ENCODE measurements around the gene DHRS3.

Gene DHRS3

GRCh38 chr1:12621346-12622335 is 3.6 kb upstream of the DHRS3 start:
- Histone ChIP-seq H3K9me3 (ENCODE audit: insufficient read depth, low read depth, low read length) (no peaks in the 10 kb centered on the region), H3K36me3 (ENCODE audit: insufficient read depth, low read depth, low read length) (no peaks in the 10 kb centered on the region), H3K27me3 (ENCODE audit: insufficient read depth, low read length) (peaks cover 16% of the 10 kb centered on the region; the same call in 1 of the 2 replicates), H3K27ac (ENCODE audit: low read length) (no peak overlapping the region), H3K9ac (ENCODE audit: low read depth, low read length) (no peak overlapping the region), H3K4me1 (ENCODE audit: insufficient read depth, low read length) (peaks cover 20% of the 10 kb centered on the region), H3K4me3 (ENCODE audit: low read length) (no peak overlapping the region)

GRCh38 chr1:12620931-12621330 is 2.9 kb upstream of the DHRS3 start:
- no peak overlapping the region for H3K27ac ChIP-seq (ENCODE audit: low read length)
- peaks cover 18% of the 10 kb centered on the region for H3K4me1 ChIP-seq (ENCODE audit: insufficient read depth, low read length)
- peaks cover 16% of the 10 kb centered on the region; the same call in 1 of the 2 replicates for H3K27me3 ChIP-seq (ENCODE audit: insufficient read depth, low read length)
- no peaks in the 10 kb centered on the region for H3K9me3 ChIP-seq (ENCODE audit: insufficient read depth, low read depth, low read length)
- H3K9ac ChIP-seq (ENCODE audit: low read depth, low read length) = no peak overlapping the region
- no peaks in the 10 kb centered on the region for H3K36me3 ChIP-seq (ENCODE audit: insufficient read depth, low read depth, low read length)
- H3K4me3 ChIP-seq (ENCODE audit: low read length) = no peak overlapping the region

GRCh38 chr1:12620488-12620865 is 2.5 kb upstream of the DHRS3 start:
- no peaks in the 10 kb centered on the region for H3K36me3 ChIP-seq (ENCODE audit: insufficient read depth, low read depth, low read length)
- peak overlapping the region; percentile 16; the same call in 1 of the 2 replicates for H3K9ac ChIP-seq (ENCODE audit: low read depth, low read length)
- H3K4me3 ChIP-seq (ENCODE audit: low read length) = peak overlapping the region; percentile 84
- H3K27me3 ChIP-seq (ENCODE audit: insufficient read depth, low read length) = peaks cover 16% of the 10 kb centered on the region; the same call in 1 of the 2 replicates
- no peaks in the 10 kb centered on the region for H3K9me3 ChIP-seq (ENCODE audit: insufficient read depth, low read depth, low read length)
- peaks cover 20% of the 10 kb centered on the region for H3K4me1 ChIP-seq (ENCODE audit: insufficient read depth, low read length)
- H3K27ac ChIP-seq (ENCODE audit: low read length) = no peak overlapping the region

GRCh38 chr1:12619792-12620487 is 1.9 kb upstream of the DHRS3 start:
- no peak overlapping the region for H3K27ac ChIP-seq (ENCODE audit: low read length)
- H3K4me3 ChIP-seq (ENCODE audit: low read length) = peak overlapping the region; percentile 84
- H3K36me3 ChIP-seq (ENCODE audit: insufficient read depth, low read depth, low read length) = no peaks in the 10 kb centered on the region
- peaks cover 19% of the 10 kb centered on the region; the same call in 1 of the 2 replicates for H3K27me3 ChIP-seq (ENCODE audit: insufficient read depth, low read length)
- no peaks in the 10 kb centered on the region for H3K9me3 ChIP-seq (ENCODE audit: insufficient read depth, low read depth, low read length)
- H3K4me1 ChIP-seq (ENCODE audit: insufficient read depth, low read length) = peaks cover 25% of the 10 kb centered on the region
- H3K9ac ChIP-seq (ENCODE audit: low read depth, low read length) = peak overlapping the region; percentile 89; the same call in 1 of the 2 replicates

GRCh38 chr1:12618965-12619791 is 1.2 kb upstream of the DHRS3 start:
- Histone ChIP-seq H3K9ac (ENCODE audit: low read depth, low read length) (peak overlapping the region; percentile 89), H3K4me1 (ENCODE audit: insufficient read depth, low read length) (peaks cover 31% of the 10 kb centered on the region), H3K27me3 (ENCODE audit: insufficient read depth, low read length) (peaks cover 20% of the 10 kb centered on the region; the same call in 1 of the 2 replicates), H3K27ac (ENCODE audit: low read length) (peak overlapping the region; percentile 50), H3K4me3 (ENCODE audit: low read length) (peak overlapping the region; percentile 84), H3K36me3 (ENCODE audit: insufficient read depth, low read depth, low read length) (no peaks in the 10 kb centered on the region), H3K9me3 (ENCODE audit: insufficient read depth, low read depth, low read length) (no peaks in the 10 kb centered on the region)

GRCh38 chr1:12618661-12618964 is 603 bp upstream of the DHRS3 start:
- H3K9ac ChIP-seq (ENCODE audit: low read depth, low read length) = peak overlapping the region; percentile 89
- peaks cover 20% of the 10 kb centered on the region; the same call in 1 of the 2 replicates for H3K27me3 ChIP-seq (ENCODE audit: insufficient read depth, low read length)
- H3K4me3 ChIP-seq (ENCODE audit: low read length) = peak overlapping the region; percentile 84
- H3K27ac ChIP-seq (ENCODE audit: low read length) = peak overlapping the region; percentile 50
- no peaks in the 10 kb centered on the region for H3K9me3 ChIP-seq (ENCODE audit: insufficient read depth, low read depth, low read length)
- peaks cover 31% of the 10 kb centered on the region for H3K4me1 ChIP-seq (ENCODE audit: insufficient read depth, low read length)
- H3K36me3 ChIP-seq (ENCODE audit: insufficient read depth, low read depth, low read length) = no peaks in the 10 kb centered on the region

GRCh38 chr1:12617511-12617900 is 504 bp downstream of the DHRS3 start:
- H3K4me1 ChIP-seq (ENCODE audit: insufficient read depth, low read length) = peaks cover 31% of the 10 kb centered on the region
- no peaks in the 10 kb centered on the region for H3K9me3 ChIP-seq (ENCODE audit: insufficient read depth, low read depth, low read length)
- peak overlapping the region; percentile 89; the same call in 1 of the 2 replicates for H3K9ac ChIP-seq (ENCODE audit: low read depth, low read length)
- peak overlapping the region; percentile 46 for H3K27ac ChIP-seq (ENCODE audit: low read length)
- peaks cover 20% of the 10 kb centered on the region; the same call in 1 of the 2 replicates for H3K27me3 ChIP-seq (ENCODE audit: insufficient read depth, low read length)
- H3K36me3 ChIP-seq (ENCODE audit: insufficient read depth, low read depth, low read length) = peaks cover under 1% of the 10 kb centered on the region; the same call in 1 of the 2 replicates
- peak overlapping the region; percentile 84 for H3K4me3 ChIP-seq (ENCODE audit: low read length)

- H3K36me3 ChIP-seq (ENCODE audit: insufficient read depth, low read depth, low read length) = peaks cover 7% of the 10 kb centered on the region; the same call in 1 of the 2 replicates
- H3K9me3 ChIP-seq (ENCODE audit: insufficient read depth, low read depth, low read length) = no peaks in the 10 kb centered on the region
- H3K4me1 ChIP-seq (ENCODE audit: insufficient read depth, low read length) = peaks cover 28% of the 10 kb centered on the region
- H3K27me3 ChIP-seq (ENCODE audit: insufficient read depth, low read length) = peaks cover 20% of the 10 kb centered on the region; the same call in 1 of the 2 replicates
- no peak overlapping the region for H3K27ac ChIP-seq (ENCODE audit: low read length)
- peak overlapping the region; percentile 84 for H3K4me3 ChIP-seq (ENCODE audit: low read length)
- H3K9ac ChIP-seq (ENCODE audit: low read depth, low read length) = peak overlapping the region; percentile 89
Observed at GRCh38 chr1:12616709-12617373, 1.2 kb downstream of the DHRS3 start.

- Histone ChIP-seq H3K9me3 (ENCODE audit: insufficient read depth, low read depth, low read length) (no peaks in the 10 kb centered on the region), H3K27me3 (ENCODE audit: insufficient read depth, low read length) (peaks cover 20% of the 10 kb centered on the region; the same call in 1 of the 2 replicates), H3K9ac (ENCODE audit: low read depth, low read length) (peak overlapping the region; percentile 89; the same call in 1 of the 2 replicates), H3K4me1 (ENCODE audit: insufficient read depth, low read length) (peaks cover 25% of the 10 kb centered on the region), H3K36me3 (ENCODE audit: insufficient read depth, low read depth, low read length) (peaks cover 13% of the 10 kb centered on the region), H3K4me3 (ENCODE audit: low read length) (peak overlapping the region; percentile 84), H3K27ac (ENCODE audit: low read length) (peak overlapping the region; percentile 9)
Observed at GRCh38 chr1:12615865-12616708, 1.9 kb downstream of the DHRS3 start.
